HG02571 (cell line): ENCODE data around the gene ADAM19.

ENCODE experiments used
- ATAC-seq: cut with Tn5 transposase; IDR thresholded peaks from one replicate; pipeline ENCODE4 v1.9.1; 2021; ENCODE audit warnings: mild to moderate bottlenecking, moderate library complexity; ENCODE audit not compliant: unreplicated experiment

Gene ADAM19

GRCh38 chr5:157470631-157471030, 104.9 kb downstream of the ADAM19 start:
- no peak for ATAC-seq

DNA sequence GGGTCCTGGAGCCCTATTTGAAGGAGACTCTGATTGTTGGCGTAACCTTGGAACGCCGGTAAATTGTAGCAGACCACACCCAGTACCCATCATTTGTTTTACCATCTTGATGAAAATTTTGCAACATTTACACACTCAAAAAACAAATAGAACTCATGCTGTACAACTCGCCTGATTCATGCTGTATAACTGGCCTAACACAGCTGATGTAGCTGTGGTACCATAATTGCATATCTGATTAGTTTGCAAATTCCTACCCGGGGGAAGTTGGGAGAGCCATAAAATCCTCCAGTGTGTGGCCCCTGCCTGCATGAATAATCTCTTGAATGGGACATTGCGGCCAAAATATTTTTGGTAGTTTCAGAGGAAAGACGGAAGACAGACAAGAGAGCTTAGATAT, 105.9 kb downstream of the ADAM19 start:
- no peak for ATAC-seq

- no peak for ATAC-seq
Measured at GRCh38 chr5:157469073-157469472, 106.5 kb downstream of the ADAM19 start.

GRCh38 chr5:157468293-157468965, 107.1 kb downstream of the ADAM19 start:
- ATAC-seq: no peak

GRCh38 chr5:157464519-157465171, 110.9 kb downstream of the ADAM19 start:
- peak; percentile 78 for ATAC-seq

- no peak for ATAC-seq
Measured at GRCh38 chr5:157463621-157464518, 111.7 kb downstream of the ADAM19 start.

- no peak for ATAC-seq
Measured at GRCh38 chr5:157463081-157463480, 112.5 kb downstream of the ADAM19 start.

DNA sequence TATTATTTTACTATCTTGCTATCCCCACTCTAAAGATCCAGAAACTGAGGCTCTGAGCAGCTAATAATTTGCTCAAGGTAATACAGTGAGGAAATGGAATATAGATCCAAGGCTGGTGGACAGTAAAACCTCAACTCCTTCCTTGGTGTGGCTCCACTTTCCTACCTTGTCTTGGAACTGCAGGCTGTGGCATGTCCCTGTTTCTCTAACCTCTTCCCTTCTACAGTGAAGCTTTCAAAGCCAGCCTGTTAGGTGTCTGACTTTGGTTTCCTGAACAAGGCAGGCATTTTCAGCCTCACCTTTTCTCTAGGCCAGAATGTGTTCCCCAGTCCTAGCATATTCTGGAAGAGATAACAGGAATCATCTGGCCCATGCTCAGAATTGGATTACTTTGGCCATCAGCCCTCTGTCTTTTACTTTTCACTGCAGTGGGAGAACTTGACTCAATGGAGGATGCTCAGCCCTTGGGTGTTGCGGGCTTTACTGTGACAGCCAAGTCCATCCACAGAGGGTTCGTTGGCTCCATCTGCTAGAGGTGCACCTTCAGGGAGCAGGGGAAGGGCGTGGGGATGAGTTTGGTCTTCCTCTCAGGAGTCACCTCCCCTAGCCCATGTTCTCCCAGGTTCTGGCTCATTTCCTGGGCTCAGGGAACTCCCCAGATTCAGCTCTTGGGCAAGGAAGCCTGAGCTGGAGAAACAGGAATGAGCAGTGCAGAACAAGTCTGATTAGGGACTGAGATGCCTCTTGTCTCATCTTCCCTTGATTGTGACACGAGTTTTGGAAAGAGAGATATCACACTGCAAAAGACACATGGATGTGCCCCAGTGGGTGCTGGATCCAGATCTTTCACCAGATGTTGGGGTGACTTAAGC, 114.4 kb downstream of the ADAM19 start:
- ATAC-seq: no peak

DNA sequence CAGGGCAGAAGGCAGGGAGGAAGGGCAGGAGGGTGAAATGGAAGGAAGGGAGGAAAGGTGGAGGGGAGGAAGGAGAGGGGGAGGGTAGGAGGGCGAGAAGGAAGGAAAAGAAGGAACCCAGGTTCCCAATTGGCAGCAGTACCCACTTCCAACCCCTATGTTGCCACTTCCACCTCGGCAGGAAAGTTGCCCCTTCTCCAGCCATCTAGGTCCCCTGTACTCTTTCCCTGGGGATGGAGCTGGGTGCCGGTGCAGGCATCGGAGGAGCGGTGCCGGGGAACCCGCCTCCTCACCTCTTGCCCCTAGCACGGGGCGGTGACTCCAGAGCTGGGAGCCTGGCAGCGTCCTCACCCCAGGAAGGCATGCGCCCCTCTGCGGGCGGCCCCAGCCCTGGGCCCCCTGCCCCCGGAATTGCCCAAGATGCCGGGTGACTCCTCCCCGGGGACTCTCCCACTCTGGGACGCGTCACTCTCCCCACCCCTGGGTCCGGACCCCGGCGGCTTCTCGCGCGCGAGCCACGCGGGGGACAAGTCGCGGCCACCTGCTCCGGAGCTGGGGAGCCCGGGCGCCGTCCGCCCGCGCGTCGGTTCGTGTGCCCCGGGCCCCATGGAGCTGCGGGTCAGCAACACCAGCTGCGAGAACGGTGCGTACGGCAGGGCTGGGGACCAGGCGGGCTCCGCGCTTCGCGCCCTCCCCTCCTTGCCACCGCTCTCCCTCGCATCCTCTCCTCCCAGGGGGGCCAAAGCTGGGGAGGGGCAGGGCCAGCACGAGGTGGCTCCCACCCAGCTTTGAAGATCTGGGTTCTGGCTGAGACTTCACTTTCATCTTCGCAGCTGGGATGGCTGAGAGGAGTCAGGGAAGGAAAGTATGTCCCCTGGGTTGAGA, 115.6 kb downstream of the ADAM19 start, which contains the start of gene NIPAL4:
NIPAL4 (plus strand) TSS at position 499 of the 885 bp plus-strand sequence; CDS start at position 607, 108 bp downstream.
- no peak for ATAC-seq

DNA sequence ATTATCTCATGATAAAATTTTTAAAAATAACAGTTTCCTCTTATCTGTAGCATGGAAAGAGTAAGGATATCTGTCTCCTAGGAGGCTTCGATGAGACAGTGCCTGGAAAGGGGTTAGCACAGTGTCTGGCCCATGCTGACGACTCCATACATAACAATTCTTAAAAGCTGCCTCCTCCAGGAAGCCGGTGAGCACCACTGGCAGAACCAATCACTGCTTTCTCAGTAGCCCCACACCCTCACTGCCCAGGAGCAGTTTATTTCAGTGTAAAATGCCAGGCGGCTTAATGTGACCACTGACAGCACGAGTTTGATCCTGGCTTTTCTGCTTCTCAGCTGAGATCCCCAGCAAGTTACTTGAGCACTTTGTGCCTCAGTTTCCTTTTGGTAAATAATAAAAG, 116.7 kb downstream of the ADAM19 start:
- ATAC-seq: no peak

- no peak for ATAC-seq
Measured at GRCh38 chr5:157457391-157457790, 118.2 kb downstream of the ADAM19 start.

- no peak for ATAC-seq
Measured at GRCh38 chr5:157456301-157456700, 119.3 kb downstream of the ADAM19 start.

DNA sequence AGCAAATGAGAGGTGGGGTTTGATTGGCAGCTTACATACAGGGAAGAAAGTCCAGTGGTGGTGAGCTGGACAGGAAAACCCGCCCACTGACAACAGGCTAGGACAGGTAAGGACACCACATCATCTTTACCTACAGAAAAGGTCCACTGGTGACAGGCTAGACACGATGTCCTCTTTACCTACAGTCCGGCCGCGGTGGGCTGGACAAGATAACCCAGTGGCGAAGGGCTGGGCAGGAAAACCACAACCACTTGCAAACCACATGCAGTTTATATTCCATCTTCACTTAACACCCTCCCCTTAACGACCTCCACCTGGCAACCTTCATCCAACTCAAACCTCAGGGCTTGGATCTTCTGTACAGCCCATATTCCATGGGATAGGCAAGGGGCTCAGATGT, 120.5 kb downstream of the ADAM19 start:
- no peak for ATAC-seq

GRCh38 chr5:157454273-157454672, 121.3 kb downstream of the ADAM19 start:
- ATAC-seq: no peak

DNA sequence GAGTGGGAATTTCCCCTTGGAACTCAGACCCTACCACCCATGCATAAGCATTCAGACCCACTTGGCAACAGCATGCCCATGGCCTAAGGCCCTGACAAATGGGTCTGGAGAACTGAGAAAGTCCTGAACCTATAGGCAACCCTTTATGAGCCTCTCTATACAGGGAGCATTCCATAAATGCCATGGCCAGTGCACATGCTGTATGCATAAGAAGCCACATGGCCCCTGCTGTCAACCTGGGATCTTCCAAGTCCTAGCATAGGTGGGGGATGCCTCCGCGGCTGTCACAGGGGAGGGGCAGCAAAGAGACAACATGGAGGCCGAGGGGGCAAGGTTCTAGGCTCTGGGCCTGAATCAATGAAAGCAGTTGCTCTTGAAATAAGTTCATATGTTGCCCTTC, 123.8 kb downstream of the ADAM19 start:
- no peak for ATAC-seq

DNA sequence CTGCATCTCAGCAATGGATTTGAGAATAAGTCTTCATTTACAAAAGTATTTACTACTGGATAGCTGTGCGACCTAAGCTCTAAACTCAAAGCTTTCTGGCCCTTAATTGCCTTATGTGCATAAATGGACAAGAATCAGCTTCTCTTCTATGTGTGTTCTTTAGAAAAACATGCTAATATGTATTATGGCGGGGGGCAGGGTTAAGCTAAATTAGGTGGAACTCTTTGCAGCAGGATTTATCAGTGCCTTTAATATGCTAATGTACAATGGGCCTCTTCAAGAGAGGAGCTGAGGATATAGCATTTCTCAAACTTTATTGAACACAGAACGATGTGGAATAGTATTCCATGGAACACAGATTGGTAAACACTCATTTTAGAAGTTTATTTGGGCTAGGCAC, 125.6 kb downstream of the ADAM19 start:
- no peak for ATAC-seq

DNA sequence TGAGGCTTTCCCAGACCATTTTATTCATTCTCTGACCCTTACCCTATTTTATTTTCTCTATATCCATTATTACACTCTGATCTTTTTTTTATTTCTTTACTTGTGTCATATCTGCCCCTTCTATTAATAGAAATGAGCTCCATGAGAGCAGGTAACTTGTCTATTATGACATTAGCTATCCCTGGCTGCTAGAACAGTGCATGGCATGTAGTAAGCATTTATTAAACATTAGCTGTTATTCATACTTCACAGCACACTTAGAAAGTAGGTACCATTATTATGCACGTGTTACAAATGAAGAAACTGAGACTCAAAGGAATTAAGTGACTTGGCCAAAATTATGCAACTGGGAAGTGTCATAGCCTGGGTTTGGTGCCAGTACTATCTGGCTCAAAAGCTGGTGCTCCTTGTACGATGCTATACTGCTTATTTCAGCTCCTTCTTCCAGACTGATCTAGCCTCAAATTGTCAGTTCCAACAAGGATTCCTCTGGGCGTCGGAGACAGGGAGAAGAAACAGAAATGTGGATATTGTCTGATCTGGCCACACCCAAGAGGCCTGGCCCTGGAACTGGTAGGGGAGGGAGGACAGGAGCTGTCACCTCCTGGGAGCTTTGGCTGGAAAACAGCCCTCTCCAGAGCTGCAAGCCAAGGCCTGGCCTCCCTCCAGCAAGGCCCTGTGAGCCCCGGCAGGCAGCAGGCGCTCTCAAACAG, 126.4 kb downstream of the ADAM19 start:
- ATAC-seq: no peak

GRCh38 chr5:157447201-157447637, 128.4 kb downstream of the ADAM19 start:
- no peak for ATAC-seq

- no peak for ATAC-seq
Measured at GRCh38 chr5:157446412-157446935, 129.1 kb downstream of the ADAM19 start.
